RWPE1 (cell line): ENCODE measurements around the gene KCNE2.

Experiments used
- CTCF ChIA-PET: fragments of 350-600 bp; sonication (Branson Sonifier 250); formaldehyde crosslinking; extraction: SDS; loops from one replicate; lab custom pipeline; 2021; lab: Yijun Ruan, JAX
- POLR2A ChIA-PET: fragments of 400-600 bp; formaldehyde crosslinking; extraction: SDS; loops from one replicate; lab custom pipeline; 2020; ENCODE audit warnings: antibody characterized with exemption; ENCODE audit not compliant: low non-redundant PET; lab: Yijun Ruan, JAX
- DNase-seq: peaks from one replicate; pipeline ENCODE4 v3.0.0; 2012; ENCODE audit warnings: low spot score
- H3K27ac ChIP-seq: fragments of 450-650 bp; 2 replicates; pipeline ENCODE4 v1.5.1; 2017
- CTCF ChIP-seq: fragments of 450-650 bp; conservative IDR thresholded peaks from 2 replicates; pipeline ENCODE4 v1.5.1; 2017; ENCODE audit warnings: low read depth, mild to moderate bottlenecking

Gene KCNE2

GRCh38 chr21:34355570-34355969 is 8.2 kb upstream of the KCNE2 start:
- no peak for TF ChIP-seq CTCF
- CTCF ChIA-PET, result interaction anchor here (1.4 kb wide), 1 partner anchor 432 kb away, joined by 5 read pairs; no protein-coding TSS in a partner anchor
- POLR2A ChIA-PET, result no interaction called here
- no peak for DNase-seq
- H3K27ac ChIP-seq, result no peak overlapping the region

- no peak overlapping the region for H3K27ac ChIP-seq
- CTCF ChIA-PET, result interaction anchor here (0.6 to 1.0 kb wide), 2 partner anchors 9 to 10 kb away, joined by 3 read pairs; no protein-coding TSS in a partner anchor
- TF ChIP-seq CTCF, result no peak
- POLR2A ChIA-PET, result no interaction called here
- DNase-seq, result no peak
These were observed 5.9 kb upstream of the KCNE2 start for GRCh38 chr21:34357889-34358288.

- CTCF ChIA-PET, result no interaction called here
These were observed 4.9 kb upstream of the KCNE2 start for GRCh38 chr21:34358866-34359265.

GRCh38 chr21:34360488-34361241 is 3.1 kb upstream of the KCNE2 start:
- H3K27ac ChIP-seq, result no peak overlapping the region
- ChIA-PET POLR2A (no interaction called here), CTCF (interaction anchor here (0.6 kb wide), 1 partner anchor 442 kb away, joined by 6 read pairs; no protein-coding TSS in a partner anchor)
- no peak for TF ChIP-seq CTCF
- DNase-seq, result no peak

More at GRCh38 chr21:34358866-34359265, 4.9 kb upstream of the KCNE2 start:
- no peak overlapping the region for H3K27ac ChIP-seq
- no peak for DNase-seq
- no peak for TF ChIP-seq CTCF
- POLR2A ChIA-PET, result no interaction called here

GRCh38 chr21:34362136-34362444 is 1.7 kb upstream of the KCNE2 start:
- peak; percentile 56; the same call in 1 of the 2 replicates for TF ChIP-seq CTCF
- ChIA-PET POLR2A (no interaction called here), CTCF (interaction anchor here (0.6 to 1.5 kb wide), 7 partner anchors 8 to 438 kb away, joined by 3 to 8 read pairs (median 3); no protein-coding TSS in a partner anchor)
- no peak overlapping the region for H3K27ac ChIP-seq
- no peak for DNase-seq

- TF ChIP-seq CTCF, result no peak
- ChIA-PET POLR2A (no interaction called here), CTCF (interaction anchor here (0.6 to 1.5 kb wide), 7 partner anchors 9 to 439 kb away, joined by 3 to 8 read pairs (median 3); no protein-coding TSS in a partner anchor)
These were observed 1.1 kb upstream of the KCNE2 start for GRCh38 chr21:34362670-34363069.

More at GRCh38 chr21:34362670-34363069, 1.1 kb upstream of the KCNE2 start:
- DNase-seq, result no peak
- H3K27ac ChIP-seq, result no peak overlapping the region
